Measurements from ENCODE around the gene ZNF296. TPM values are rescaled to one million over a fixed set of nuclear protein-coding genes. Genes with fewer than 3 reads are reported as not detected.

Gene ZNF296
- total RNA-seq, 1 donor from 2014 or later = 0.12 TPM

DNA sequence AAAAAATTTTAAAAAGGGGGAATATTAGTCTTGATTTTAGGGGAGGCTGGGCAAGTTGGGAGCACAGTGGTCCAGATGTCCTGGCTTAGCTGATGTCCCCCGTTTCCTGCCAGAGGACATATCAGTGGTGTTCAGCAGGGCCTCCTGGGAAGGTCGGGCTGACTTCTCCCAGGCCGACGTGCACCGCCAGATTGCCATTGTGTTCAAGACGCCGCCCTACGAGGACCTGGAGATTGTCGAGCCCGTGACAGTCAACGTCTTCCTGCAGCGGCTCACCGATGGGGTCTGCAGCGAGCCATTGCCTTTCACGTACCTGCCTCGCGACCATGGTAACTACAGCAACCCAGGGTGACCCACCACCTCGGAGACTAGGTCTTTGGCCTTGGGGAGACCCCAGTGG is 43.9 kb downstream of the ZNF296 start:
- no peak overlapping the region for H3K4me3 Mint-ChIP-seq (ENCODE audit: unreplicated experiment)
- H3K9me3 Mint-ChIP-seq (ENCODE audit: low read depth) = no peaks in the 10 kb centered on the region
- no peaks in the 10 kb centered on the region for H3K27me3 Mint-ChIP-seq (ENCODE audit: low read depth)
- H3K36me3 Mint-ChIP-seq (ENCODE audit: low read depth) = peaks cover 10% of the 10 kb centered on the region
- no peak overlapping the region for H3K27ac Mint-ChIP-seq (ENCODE audit: unreplicated experiment)
- TF ChIP-seq, protein P1, sequence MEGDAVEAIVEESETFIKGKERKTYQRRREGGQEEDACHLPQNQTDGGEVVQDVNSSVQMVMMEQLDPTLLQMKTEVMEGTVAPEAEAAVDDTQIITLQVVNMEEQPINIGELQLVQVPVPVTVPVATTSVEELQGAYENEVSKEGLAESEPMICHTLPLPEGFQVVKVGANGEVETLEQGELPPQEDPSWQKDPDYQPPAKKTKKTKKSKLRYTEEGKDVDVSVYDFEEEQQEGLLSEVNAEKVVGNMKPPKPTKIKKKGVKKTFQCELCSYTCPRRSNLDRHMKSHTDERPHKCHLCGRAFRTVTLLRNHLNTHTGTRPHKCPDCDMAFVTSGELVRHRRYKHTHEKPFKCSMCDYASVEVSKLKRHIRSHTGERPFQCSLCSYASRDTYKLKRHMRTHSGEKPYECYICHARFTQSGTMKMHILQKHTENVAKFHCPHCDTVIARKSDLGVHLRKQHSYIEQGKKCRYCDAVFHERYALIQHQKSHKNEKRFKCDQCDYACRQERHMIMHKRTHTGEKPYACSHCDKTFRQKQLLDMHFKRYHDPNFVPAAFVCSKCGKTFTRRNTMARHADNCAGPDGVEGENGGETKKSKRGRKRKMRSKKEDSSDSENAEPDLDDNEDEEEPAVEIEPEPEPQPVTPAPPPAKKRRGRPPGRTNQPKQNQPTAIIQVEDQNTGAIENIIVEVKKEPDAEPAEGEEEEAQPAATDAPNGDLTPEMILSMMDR (IDR thresholded peaks at IDR 0.05) = no peak
- no peak for DNase-seq (ENCODE audit: low spot score)
- H3K4me1 Mint-ChIP-seq (ENCODE audit: low read depth) = no peaks in the 10 kb centered on the region

DNA sequence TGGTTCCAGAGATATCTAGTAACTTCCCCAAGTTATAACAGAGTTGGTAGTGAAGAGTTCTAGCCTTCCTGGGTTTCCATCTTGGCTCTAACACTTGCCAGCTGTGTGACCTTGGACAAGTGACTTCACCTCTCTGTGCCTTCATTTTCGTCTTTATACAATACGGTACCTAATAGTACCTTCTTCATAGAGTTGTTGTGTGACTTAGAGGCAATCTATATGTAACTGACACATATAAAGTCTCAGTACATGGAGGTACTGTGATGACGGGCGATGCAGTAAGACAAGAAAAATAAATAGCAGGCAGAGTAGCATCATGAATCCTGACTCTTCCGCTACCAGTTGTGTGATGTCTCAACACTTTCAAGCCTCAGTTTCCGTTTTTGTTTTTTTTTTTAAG is 45.5 kb downstream of the ZNF296 start:
- no peak overlapping the region for H3K27ac Mint-ChIP-seq (ENCODE audit: unreplicated experiment)
- H3K4me3 Mint-ChIP-seq (ENCODE audit: unreplicated experiment) = no peak overlapping the region
- no peaks in the 10 kb centered on the region for H3K4me1 Mint-ChIP-seq (ENCODE audit: low read depth)
- no peak for DNase-seq (ENCODE audit: low spot score)
- H3K27me3 Mint-ChIP-seq (ENCODE audit: low read depth) = no peaks in the 10 kb centered on the region
- TF ChIP-seq, protein P1 (IDR thresholded peaks at IDR 0.05) = no peak
- peaks cover 10% of the 10 kb centered on the region for H3K36me3 Mint-ChIP-seq (ENCODE audit: low read depth)
- H3K9me3 Mint-ChIP-seq (ENCODE audit: low read depth) = no peaks in the 10 kb centered on the region

DNA sequence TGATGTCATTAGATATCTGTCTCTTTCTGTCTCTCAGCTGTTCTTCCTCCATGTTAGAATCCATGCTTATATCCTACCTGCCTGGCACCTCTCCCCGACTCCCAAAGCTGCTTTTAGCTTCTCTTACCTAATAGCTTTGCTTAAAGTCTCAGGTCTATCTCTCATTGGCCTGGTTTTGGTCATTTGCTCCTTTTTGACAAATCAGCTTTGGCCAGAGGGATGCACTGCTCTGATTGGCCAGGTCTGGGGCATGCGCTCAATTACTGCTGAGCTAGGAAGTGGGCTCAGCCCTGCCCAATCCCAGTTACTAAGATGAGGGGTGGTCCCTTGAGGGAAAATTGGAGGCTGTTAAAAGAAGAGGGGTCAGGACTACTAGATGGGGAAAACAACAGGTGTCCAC is 48.9 kb downstream of the ZNF296 start:
- Mint-ChIP-seq H3K4me3 (ENCODE audit: unreplicated experiment) (no peak overlapping the region), H3K4me1 (ENCODE audit: low read depth) (no peaks in the 10 kb centered on the region), H3K27ac (ENCODE audit: unreplicated experiment) (no peak overlapping the region), H3K9me3 (ENCODE audit: low read depth) (no peaks in the 10 kb centered on the region), H3K27me3 (ENCODE audit: low read depth) (no peaks in the 10 kb centered on the region), H3K36me3 (ENCODE audit: low read depth) (peaks cover 4% of the 10 kb centered on the region)
- TF ChIP-seq, protein P1 (IDR thresholded peaks at IDR 0.05) = no peak
- DNase-seq (ENCODE audit: low spot score) = no peak

DNA sequence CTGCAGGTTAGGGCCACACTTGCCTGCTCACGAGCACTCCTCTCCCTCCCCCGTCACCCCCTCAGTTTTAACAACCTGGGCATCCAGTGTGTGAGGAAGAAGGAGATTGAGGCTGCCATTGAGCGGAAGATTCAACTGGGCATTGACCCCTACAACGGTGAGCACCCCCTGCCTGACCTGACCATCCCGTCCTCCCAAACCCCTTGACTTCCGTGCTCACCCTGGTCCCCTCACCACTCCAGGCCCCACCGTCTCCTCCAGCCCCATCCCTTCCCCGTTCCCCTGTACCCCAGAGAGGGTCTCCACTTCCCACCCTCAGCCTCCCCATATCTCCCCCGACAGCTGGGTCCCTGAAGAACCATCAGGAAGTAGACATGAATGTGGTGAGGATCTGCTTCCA is 51.0 kb downstream of the ZNF296 start:
- TF ChIP-seq, protein P1 (IDR thresholded peaks at IDR 0.05) = no peak
- Mint-ChIP-seq H3K36me3 (ENCODE audit: low read depth) (peaks cover 2% of the 10 kb centered on the region), H3K9me3 (ENCODE audit: low read depth) (no peaks in the 10 kb centered on the region), H3K27me3 (ENCODE audit: low read depth) (no peaks in the 10 kb centered on the region), H3K4me3 (ENCODE audit: unreplicated experiment) (no peak overlapping the region), H3K27ac (ENCODE audit: unreplicated experiment) (no peak overlapping the region), H3K4me1 (ENCODE audit: low read depth) (no peaks in the 10 kb centered on the region)
- no peak for DNase-seq (ENCODE audit: low spot score)

DNA sequence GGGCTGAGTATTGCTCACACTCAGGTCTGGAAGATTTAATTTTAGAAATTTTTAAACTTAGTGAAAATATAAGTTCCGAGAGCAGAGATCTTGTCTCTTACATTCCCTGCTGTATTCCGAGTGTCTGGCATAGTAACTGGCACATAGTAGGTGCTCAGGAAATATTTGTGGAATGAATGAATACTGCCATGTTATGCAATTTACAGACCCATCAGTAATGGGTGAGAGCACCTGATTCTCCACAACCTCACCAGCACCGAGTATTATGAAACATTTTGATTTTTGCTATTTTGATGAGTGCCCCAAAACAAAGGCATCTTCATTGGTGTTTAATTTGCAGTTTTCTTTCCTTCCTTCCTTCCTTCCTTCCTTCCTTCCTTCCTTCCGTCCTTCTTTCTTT is 53.2 kb downstream of the ZNF296 start:
- H3K4me1 Mint-ChIP-seq (ENCODE audit: low read depth) = no peaks in the 10 kb centered on the region
- H3K27me3 Mint-ChIP-seq (ENCODE audit: low read depth) = no peaks in the 10 kb centered on the region
- no peak overlapping the region for H3K4me3 Mint-ChIP-seq (ENCODE audit: unreplicated experiment)
- no peaks in the 10 kb centered on the region for H3K9me3 Mint-ChIP-seq (ENCODE audit: low read depth)
- no peak for DNase-seq (ENCODE audit: low spot score)
- H3K27ac Mint-ChIP-seq (ENCODE audit: unreplicated experiment) = no peak overlapping the region
- TF ChIP-seq, protein P1 (IDR thresholded peaks at IDR 0.05) = no peak
- H3K36me3 Mint-ChIP-seq (ENCODE audit: low read depth) = peaks cover 5% of the 10 kb centered on the region

All from chondrocyte (in vitro differentiated cells).